Measurements from ENCODE around the gene BRD1.
A peak's percentile ranks its signal among the peaks of the same experiment; 100 is the strongest.

The BRD1 gene

DNA sequence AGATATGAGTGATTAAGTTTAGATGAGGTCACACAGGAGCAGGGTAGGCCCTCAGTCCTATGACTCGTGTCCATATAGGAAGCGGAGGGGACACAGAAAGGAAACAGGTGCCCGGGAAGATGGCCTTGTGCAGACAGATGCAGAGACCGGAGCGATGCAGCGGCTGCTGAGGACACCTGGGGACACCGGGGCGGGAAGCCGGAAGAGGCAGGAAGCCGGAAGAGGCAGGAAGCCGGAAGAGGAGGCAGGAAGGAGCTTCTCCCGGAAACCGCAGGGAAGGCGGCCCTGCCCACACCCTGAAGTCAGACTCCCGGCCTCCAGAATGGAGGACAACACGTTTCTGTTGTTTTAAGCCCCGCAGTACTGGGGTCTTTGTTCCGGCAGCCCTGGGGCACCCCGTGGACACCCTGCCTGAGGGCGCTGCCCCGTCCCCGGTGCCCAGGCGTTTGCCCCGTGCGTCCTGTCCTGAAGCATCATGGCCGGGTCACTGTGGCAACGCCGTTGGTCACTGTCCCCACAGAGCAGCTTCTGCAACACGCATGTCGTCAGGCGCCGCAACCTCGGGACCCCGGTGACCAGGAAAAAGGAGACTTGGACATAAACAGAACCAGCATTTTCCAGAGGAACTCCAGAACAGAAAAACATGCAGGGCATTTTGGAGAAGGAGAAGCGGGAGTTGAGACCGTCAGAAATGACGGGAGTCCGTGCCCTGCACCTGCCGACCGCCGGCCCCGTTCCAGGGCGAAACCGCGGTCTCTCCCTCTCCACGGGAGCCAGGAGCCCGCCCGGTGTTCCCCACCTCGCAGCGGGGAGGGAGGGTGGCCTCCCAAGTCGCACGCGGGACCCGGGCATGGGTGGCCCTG, 103.4 kb downstream of the BRD1 start:
- TF ChIP-seq, protein P1, sequence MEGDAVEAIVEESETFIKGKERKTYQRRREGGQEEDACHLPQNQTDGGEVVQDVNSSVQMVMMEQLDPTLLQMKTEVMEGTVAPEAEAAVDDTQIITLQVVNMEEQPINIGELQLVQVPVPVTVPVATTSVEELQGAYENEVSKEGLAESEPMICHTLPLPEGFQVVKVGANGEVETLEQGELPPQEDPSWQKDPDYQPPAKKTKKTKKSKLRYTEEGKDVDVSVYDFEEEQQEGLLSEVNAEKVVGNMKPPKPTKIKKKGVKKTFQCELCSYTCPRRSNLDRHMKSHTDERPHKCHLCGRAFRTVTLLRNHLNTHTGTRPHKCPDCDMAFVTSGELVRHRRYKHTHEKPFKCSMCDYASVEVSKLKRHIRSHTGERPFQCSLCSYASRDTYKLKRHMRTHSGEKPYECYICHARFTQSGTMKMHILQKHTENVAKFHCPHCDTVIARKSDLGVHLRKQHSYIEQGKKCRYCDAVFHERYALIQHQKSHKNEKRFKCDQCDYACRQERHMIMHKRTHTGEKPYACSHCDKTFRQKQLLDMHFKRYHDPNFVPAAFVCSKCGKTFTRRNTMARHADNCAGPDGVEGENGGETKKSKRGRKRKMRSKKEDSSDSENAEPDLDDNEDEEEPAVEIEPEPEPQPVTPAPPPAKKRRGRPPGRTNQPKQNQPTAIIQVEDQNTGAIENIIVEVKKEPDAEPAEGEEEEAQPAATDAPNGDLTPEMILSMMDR (conservative IDR thresholded peaks at IDR 0.05): no peak
- H3K27ac ChIP-seq: peak overlapping the region; percentile 80

DNA sequence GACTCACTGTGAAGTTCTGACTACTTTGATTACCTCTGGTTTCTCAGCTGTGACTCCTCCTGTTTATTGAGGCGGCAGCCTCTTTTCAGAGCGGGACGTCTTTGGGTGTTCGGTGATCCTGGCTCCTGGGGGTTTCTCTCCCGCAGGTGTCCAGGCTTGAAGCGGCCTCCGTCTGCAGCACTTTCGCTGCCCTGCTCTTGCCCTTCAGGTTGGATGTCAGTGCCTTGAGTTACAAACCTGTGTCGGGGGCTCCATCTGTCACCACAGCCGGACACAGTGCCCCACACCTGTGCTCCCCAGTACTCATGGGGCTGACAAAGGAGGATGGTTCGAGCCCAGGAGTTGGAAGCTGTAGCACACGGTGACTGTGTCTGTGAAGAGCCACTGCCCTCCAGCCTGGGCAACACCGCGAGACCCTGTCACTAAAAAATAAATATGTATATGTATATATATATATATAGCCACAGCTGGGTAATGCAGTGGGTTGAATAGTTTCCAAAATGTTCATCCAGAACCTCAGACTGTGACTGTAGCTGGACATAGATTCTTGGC, 104.1 kb downstream of the BRD1 start:
- peak overlapping the region; percentile 80 for H3K27ac ChIP-seq
- TF ChIP-seq, protein P1 (conservative IDR thresholded peaks at IDR 0.05): no peak
